Measurements from ENCODE around the gene ABCG4.
A peak's percentile ranks its signal among the peaks of the same experiment; 100 is the strongest.

ABCG4 gene

GRCh38 chr11:119144825-119145486 lies 3.9 kb upstream of the ABCG4 start:
- peaks cover 4% of the 10 kb centered on the region for H3K4me1 ChIP-seq (ENCODE audit: insufficient read depth, low read length)
- H3K36me3 ChIP-seq (ENCODE audit: insufficient read depth, low read length) = no peaks in the 10 kb centered on the region
- peaks cover 0 to 24% of the 10 kb centered on the region in 2 donors for H3K27me3 ChIP-seq (ENCODE audit: control insufficient read depth in 1 of 2, insufficient read depth in 2 of 2, low read length in 2 of 2)
- H3K9me3 ChIP-seq (ENCODE audit: low read length) = no peaks in the 10 kb centered on the region
- H3K4me3 ChIP-seq (ENCODE audit: low read depth in 1 of 2, low read length in 2 of 2) = no peak overlapping the region
- no peak overlapping the region for H3K9ac ChIP-seq (ENCODE audit: low read length)
- H3K27ac ChIP-seq (ENCODE audit: low read depth, low read length) = no peak overlapping the region

- no peaks in the 10 kb centered on the region for H3K9me3 ChIP-seq (ENCODE audit: low read length)
These were observed 3.3 kb upstream of the ABCG4 start for GRCh38 chr11:119145551-119145950.

GRCh38 chr11:119147604-119148333 lies 1.1 kb upstream of the ABCG4 start:
- no peaks in the 10 kb centered on the region for H3K36me3 ChIP-seq (ENCODE audit: insufficient read depth, low read length)
- no peak overlapping the region for H3K4me3 ChIP-seq (ENCODE audit: low read depth in 1 of 2, low read length in 2 of 2)
- H3K9ac ChIP-seq (ENCODE audit: low read length) = no peak overlapping the region
- no peak overlapping the region for H3K27ac ChIP-seq (ENCODE audit: low read depth, low read length)
- H3K27me3 ChIP-seq (ENCODE audit: control insufficient read depth in 1 of 2, insufficient read depth in 2 of 2, low read length in 2 of 2) = peaks cover 0 to 33% of the 10 kb centered on the region in 2 donors
- peaks cover 4% of the 10 kb centered on the region for H3K4me1 ChIP-seq (ENCODE audit: insufficient read depth, low read length)
- no peaks in the 10 kb centered on the region for H3K9me3 ChIP-seq (ENCODE audit: low read length)

More at GRCh38 chr11:119145551-119145950, 3.3 kb upstream of the ABCG4 start:
- no peak overlapping the region for H3K27ac ChIP-seq (ENCODE audit: low read depth, low read length)
- H3K27me3 ChIP-seq (ENCODE audit: control insufficient read depth in 1 of 2, insufficient read depth in 2 of 2, low read length in 2 of 2) = peaks cover 0 to 30% of the 10 kb centered on the region in 2 donors
- no peak overlapping the region for H3K9ac ChIP-seq (ENCODE audit: low read length)
- H3K4me1 ChIP-seq (ENCODE audit: insufficient read depth, low read length) = peaks cover 4% of the 10 kb centered on the region
- no peak overlapping the region for H3K4me3 ChIP-seq (ENCODE audit: low read depth in 1 of 2, low read length in 2 of 2)
- H3K36me3 ChIP-seq (ENCODE audit: insufficient read depth, low read length) = no peaks in the 10 kb centered on the region

DNA sequence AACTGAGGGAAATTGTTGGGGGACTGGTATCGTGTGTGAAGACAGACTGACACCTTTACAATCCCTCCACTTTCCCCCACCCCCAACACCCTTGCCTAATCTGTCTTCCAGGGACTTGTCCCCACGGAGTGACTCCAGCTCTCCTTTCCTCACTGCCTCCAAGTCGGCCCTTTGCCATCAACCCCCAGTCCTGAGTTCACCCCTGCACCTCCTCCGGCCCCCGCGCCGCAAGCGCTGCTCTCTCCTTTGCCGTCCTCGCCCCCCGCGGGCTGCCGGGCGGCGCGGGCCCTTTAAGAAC lies 183 bp upstream of the ABCG4 start:
- peak overlapping the region; percentile 58 to 59 for H3K4me3 ChIP-seq (ENCODE audit: low read depth in 1 of 2, low read length in 2 of 2)
- H3K9ac ChIP-seq (ENCODE audit: low read length) = no peak overlapping the region
- no peaks in the 10 kb centered on the region for H3K9me3 ChIP-seq (ENCODE audit: low read length)
- H3K27me3 ChIP-seq (ENCODE audit: control insufficient read depth in 1 of 2, insufficient read depth in 2 of 2, low read length in 2 of 2) = peaks cover 0 to 33% of the 10 kb centered on the region in 2 donors
- no peaks in the 10 kb centered on the region for H3K36me3 ChIP-seq (ENCODE audit: insufficient read depth, low read length)
- H3K4me1 ChIP-seq (ENCODE audit: insufficient read depth, low read length) = peaks cover 4% of the 10 kb centered on the region
- no peak overlapping the region for H3K27ac ChIP-seq (ENCODE audit: low read depth, low read length)

DNA sequence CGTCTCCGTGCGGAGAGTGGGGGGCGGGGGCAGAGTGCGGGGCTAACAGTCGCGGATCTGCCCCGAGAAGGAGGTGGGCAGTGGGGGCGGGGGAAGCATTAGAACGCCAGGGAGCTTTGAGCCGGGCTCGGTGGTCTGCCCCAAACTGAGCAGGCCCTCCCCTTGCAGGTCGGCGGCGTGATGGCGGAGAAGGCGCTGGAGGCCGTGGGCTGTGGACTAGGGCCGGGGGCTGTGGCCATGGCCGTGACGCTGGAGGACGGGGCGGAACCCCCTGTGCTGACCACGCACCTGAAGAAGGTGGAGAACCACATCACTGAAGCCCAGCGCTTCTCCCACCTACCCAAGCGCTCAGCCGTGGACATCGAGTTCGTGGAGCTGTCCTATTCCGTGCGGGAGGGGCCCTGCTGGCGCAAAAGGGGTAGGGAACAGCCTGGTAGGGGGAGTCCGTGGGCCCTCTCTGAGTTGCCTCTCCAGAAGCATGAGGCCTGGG lies 979 bp downstream of the ABCG4 start:
- Histone ChIP-seq H3K9ac (ENCODE audit: low read length) (no peak overlapping the region), H3K36me3 (ENCODE audit: insufficient read depth, low read length) (no peaks in the 10 kb centered on the region), H3K9me3 (ENCODE audit: low read length) (no peaks in the 10 kb centered on the region), H3K4me3 (ENCODE audit: low read depth in 1 of 2, low read length in 2 of 2) (peak overlapping the region in 1 of 2 donors; percentile 58), H3K27me3 (ENCODE audit: control insufficient read depth in 1 of 2, insufficient read depth in 2 of 2, low read length in 2 of 2) (peaks cover 0 to 33% of the 10 kb centered on the region in 2 donors), H3K27ac (ENCODE audit: low read depth, low read length) (no peak overlapping the region), H3K4me1 (ENCODE audit: insufficient read depth, low read length) (peaks cover 4% of the 10 kb centered on the region)

- Histone ChIP-seq H3K9ac (ENCODE audit: low read length) (no peak overlapping the region), H3K36me3 (ENCODE audit: insufficient read depth, low read length) (no peaks in the 10 kb centered on the region), H3K27ac (ENCODE audit: low read depth, low read length) (no peak overlapping the region), H3K27me3 (ENCODE audit: control insufficient read depth in 1 of 2, insufficient read depth in 2 of 2, low read length in 2 of 2) (peaks cover 0 to 31% of the 10 kb centered on the region in 2 donors), H3K4me1 (ENCODE audit: insufficient read depth, low read length) (peaks cover 4% of the 10 kb centered on the region), H3K9me3 (ENCODE audit: low read length) (no peaks in the 10 kb centered on the region), H3K4me3 (ENCODE audit: low read depth in 1 of 2, low read length in 2 of 2) (no peak overlapping the region)
These were observed 3.2 kb downstream of the ABCG4 start for GRCh38 chr11:119152043-119152442.

- Histone ChIP-seq H3K4me1 (ENCODE audit: insufficient read depth, low read length) (peaks cover 4% of the 10 kb centered on the region), H3K36me3 (ENCODE audit: insufficient read depth, low read length) (no peaks in the 10 kb centered on the region), H3K9ac (ENCODE audit: low read length) (no peak overlapping the region), H3K27me3 (ENCODE audit: control insufficient read depth in 1 of 2, insufficient read depth in 2 of 2, low read length in 2 of 2) (peaks cover 0 to 29% of the 10 kb centered on the region in 2 donors), H3K27ac (ENCODE audit: low read depth, low read length) (no peak overlapping the region), H3K9me3 (ENCODE audit: low read length) (no peaks in the 10 kb centered on the region), H3K4me3 (ENCODE audit: low read depth in 1 of 2, low read length in 2 of 2) (no peak overlapping the region)
These were observed 3.8 kb downstream of the ABCG4 start for GRCh38 chr11:119152604-119153003.

GRCh38 chr11:119153049-119153818 lies 4.4 kb downstream of the ABCG4 start:
- Histone ChIP-seq H3K27me3 (ENCODE audit: control insufficient read depth in 1 of 2, insufficient read depth in 2 of 2, low read length in 2 of 2) (peaks cover 0 to 24% of the 10 kb centered on the region in 2 donors), H3K4me3 (ENCODE audit: low read depth in 1 of 2, low read length in 2 of 2) (no peak overlapping the region), H3K27ac (ENCODE audit: low read depth, low read length) (no peak overlapping the region)

DNA sequence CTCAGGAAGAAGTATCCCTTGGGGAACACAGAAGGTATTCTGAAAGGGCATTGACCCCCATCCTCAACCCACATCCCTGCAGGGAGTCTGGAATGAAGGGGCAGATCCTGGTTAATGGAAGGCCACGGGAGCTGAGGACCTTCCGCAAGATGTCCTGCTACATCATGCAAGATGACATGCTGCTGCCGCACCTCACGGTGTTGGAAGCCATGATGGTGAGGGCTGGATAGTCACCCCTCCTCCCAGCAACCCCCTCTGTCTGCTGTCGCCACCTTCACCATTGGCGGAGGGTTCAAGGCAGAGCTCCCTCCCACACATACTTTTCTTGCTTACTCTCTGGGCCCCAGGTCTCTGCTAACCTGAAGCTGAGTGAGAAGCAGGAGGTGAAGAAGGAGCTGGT lies 5.3 kb downstream of the ABCG4 start:
- no peaks in the 10 kb centered on the region for H3K36me3 ChIP-seq (ENCODE audit: insufficient read depth, low read length)
- no peaks in the 10 kb centered on the region for H3K4me1 ChIP-seq (ENCODE audit: insufficient read depth, low read length)
- H3K27ac ChIP-seq (ENCODE audit: low read depth, low read length) = no peak overlapping the region
- H3K4me3 ChIP-seq (ENCODE audit: low read depth in 1 of 2, low read length in 2 of 2) = no peak overlapping the region
- no peaks in the 10 kb centered on the region for H3K9me3 ChIP-seq (ENCODE audit: low read length)
- peaks cover 0 to 16% of the 10 kb centered on the region in 2 donors for H3K27me3 ChIP-seq (ENCODE audit: control insufficient read depth in 1 of 2, insufficient read depth in 2 of 2, low read length in 2 of 2)
- H3K9ac ChIP-seq (ENCODE audit: low read length) = no peak overlapping the region

More at GRCh38 chr11:119153049-119153818, 4.4 kb downstream of the ABCG4 start:
- Histone ChIP-seq H3K9me3 (ENCODE audit: low read length) (no peaks in the 10 kb centered on the region), H3K36me3 (ENCODE audit: insufficient read depth, low read length) (no peaks in the 10 kb centered on the region), H3K9ac (ENCODE audit: low read length) (no peak overlapping the region), H3K4me1 (ENCODE audit: insufficient read depth, low read length) (peaks cover 4% of the 10 kb centered on the region)

DNA sequence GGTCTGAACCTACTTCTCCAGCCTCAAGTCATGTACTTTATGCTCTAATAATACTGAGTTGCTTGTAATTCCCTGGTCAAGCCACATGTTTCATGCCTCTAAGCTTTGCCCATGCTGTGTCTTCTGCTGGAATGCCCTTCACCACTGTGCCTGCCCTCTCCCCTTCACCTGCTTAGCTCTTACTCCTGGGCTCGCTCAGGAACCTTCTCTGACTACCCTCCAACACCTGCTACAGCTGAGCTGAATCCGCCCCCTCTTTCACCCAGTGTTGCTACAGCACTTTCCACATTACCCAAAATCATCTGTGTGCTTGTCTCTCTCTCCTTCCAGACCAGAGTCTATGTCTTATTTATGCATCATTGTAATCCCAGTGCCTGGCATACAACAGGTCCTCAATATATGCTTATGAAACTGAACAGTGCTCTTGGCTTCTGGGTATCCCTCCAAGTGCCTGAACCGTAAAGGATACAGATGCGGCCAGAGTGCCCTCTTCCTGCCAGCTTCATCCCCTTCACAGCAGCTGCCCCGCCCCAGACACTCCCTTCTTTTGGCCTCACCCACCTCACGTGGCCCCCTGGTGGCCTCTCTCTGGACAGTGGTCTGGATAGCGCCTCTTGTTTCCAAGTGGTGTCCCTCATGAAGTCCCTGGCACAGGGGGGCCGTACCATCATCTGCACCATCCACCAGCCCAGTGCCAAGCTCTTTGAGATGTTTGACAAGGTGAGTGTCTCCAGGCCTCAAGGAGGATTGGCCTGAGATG lies 7.1 kb downstream of the ABCG4 start:
- no peaks in the 10 kb centered on the region for H3K9me3 ChIP-seq (ENCODE audit: low read length)
- H3K27ac ChIP-seq (ENCODE audit: low read depth, low read length) = no peak overlapping the region
- no peaks in the 10 kb centered on the region for H3K4me1 ChIP-seq (ENCODE audit: insufficient read depth, low read length)
- H3K4me3 ChIP-seq (ENCODE audit: low read depth in 1 of 2, low read length in 2 of 2) = no peak overlapping the region
- H3K9ac ChIP-seq (ENCODE audit: low read length) = no peak overlapping the region
- no peaks in the 10 kb centered on the region for H3K27me3 ChIP-seq (ENCODE audit: control insufficient read depth in 1 of 2, insufficient read depth in 2 of 2, low read length in 2 of 2)
- no peaks in the 10 kb centered on the region for H3K36me3 ChIP-seq (ENCODE audit: insufficient read depth, low read length)

GRCh38 chr11:119156496-119156895 lies 7.6 kb downstream of the ABCG4 start:
- H3K9me3 ChIP-seq (ENCODE audit: low read length) = no peaks in the 10 kb centered on the region
- no peak overlapping the region for H3K27ac ChIP-seq (ENCODE audit: low read depth, low read length)
- H3K4me3 ChIP-seq (ENCODE audit: low read depth in 1 of 2, low read length in 2 of 2) = no peak overlapping the region
- H3K36me3 ChIP-seq (ENCODE audit: insufficient read depth, low read length) = no peaks in the 10 kb centered on the region
- H3K27me3 ChIP-seq (ENCODE audit: control insufficient read depth in 1 of 2, insufficient read depth in 2 of 2, low read length in 2 of 2) = no peaks in the 10 kb centered on the region
- H3K9ac ChIP-seq (ENCODE audit: low read length) = no peak overlapping the region
- H3K4me1 ChIP-seq (ENCODE audit: insufficient read depth, low read length) = no peaks in the 10 kb centered on the region
